HEK293 (cell line): Measurements from ENCODE around the gene ITGAX.
A peak's percentile ranks its signal among the peaks of the same experiment; 100 is the strongest.

ENCODE experiments used
- CTCF ChIA-PET: fragments of 350-600 bp; formaldehyde crosslinking; extraction: SDS; loops from one replicate; lab custom pipeline; 2021; ENCODE audit warnings: antibody characterized with exemption; lab: Yijun Ruan, JAX
- POLR2A ChIA-PET: fragments of 300-600 bp; formaldehyde crosslinking; extraction: SDS; loops from one replicate; lab custom pipeline; 2020; ENCODE audit warnings: antibody characterized with exemption, inconsistent platforms; lab: Yijun Ruan, JAX
- H3K27ac ChIP-seq: fragments of 200-500 bp; sonication (Bioruptor generic); 2 replicates; pipeline ENCODE4 v1.5.1; 2014; ENCODE audit warnings: low read depth, low read length, control low read depth, inconsistent platforms; ENCODE audit errors: extremely low read depth
- H3K36me3 ChIP-seq, 2 experiments: fragments of 200-500 bp in 1 of 2; sonication (Bioruptor generic) in 1 of 2; 1 replicate in 1 of 2; 2 replicates in 1 of 2; pipeline ENCODE4 v1.5.1; 2014 to 2017; ENCODE audit warnings: inconsistent platforms in 2 of 2, low read length in 2 of 2; ENCODE audit not compliant: control insufficient read depth in 2 of 2, insufficient read depth in 1 of 2
- H3K4me1 ChIP-seq: fragments of 200-500 bp; sonication (Bioruptor generic); 2 replicates; pipeline ENCODE4 v1.5.1; 2014; ENCODE audit warnings: mild to moderate bottlenecking, low read length, inconsistent platforms; ENCODE audit not compliant: control insufficient read depth, insufficient read depth
- H3K4me3 ChIP-seq: 2 replicates; pipeline ENCODE4 v1.5.1; 2011; ENCODE audit warnings: low read depth, mild to moderate bottlenecking, control low read depth, low read length, moderate library complexity
- H3K9me3 ChIP-seq: fragments of 200-500 bp; sonication (Bioruptor generic); 2 replicates; pipeline ENCODE4 v1.5.1; 2014; ENCODE audit warnings: low read depth, low read length, inconsistent platforms; ENCODE audit not compliant: control insufficient read depth, insufficient read depth
- KLF10 ChIP-seq: fragments of 450-650 bp; IDR thresholded peaks from 2 replicates; pipeline ENCODE4 v1.5.1; 2018; ENCODE audit warnings: missing biosample characterization, mild to moderate bottlenecking, missing genetic modification characterization
- ZBTB21 ChIP-seq: fragments of 450-650 bp; formaldehyde crosslinking; IDR thresholded peaks from 2 replicates; pipeline ENCODE4 v1.5.1; 2017; ENCODE audit warnings: missing biosample characterization, missing genetic modification characterization
- ZNF211 ChIP-seq: fragments of 450-650 bp; formaldehyde crosslinking; IDR thresholded peaks from 2 replicates; pipeline ENCODE4 v1.5.1; 2016; ENCODE audit warnings: low read depth, missing biosample characterization, missing genetic modification characterization
- ZNF514 ChIP-seq: fragments of 450-650 bp; formaldehyde crosslinking; IDR thresholded peaks from 2 replicates; pipeline ENCODE4 v1.5.1; 2016; ENCODE audit warnings: missing biosample characterization, missing genetic modification characterization
- ZNF521 ChIP-seq: fragments of 450-650 bp; formaldehyde crosslinking; IDR thresholded peaks from 2 replicates; pipeline ENCODE4 v1.5.1; 2017; ENCODE audit warnings: missing biosample characterization, mild to moderate bottlenecking, missing genetic modification characterization
- ZNF549 ChIP-seq: fragments of 450-650 bp; IDR thresholded peaks from 2 replicates; pipeline ENCODE4 v1.5.1; 2018; ENCODE audit warnings: missing biosample characterization, missing genetic modification characterization, mild to moderate bottlenecking, inconsistent platforms, moderate library complexity
- ZNF596 ChIP-seq: fragments of 450-650 bp; IDR thresholded peaks from 2 replicates; pipeline ENCODE4 v1.5.0; 2018; ENCODE audit warnings: missing biosample characterization, mild to moderate bottlenecking, missing genetic modification characterization, moderate library complexity
- ZNF677 ChIP-seq: fragments of 450-650 bp; IDR thresholded peaks from 2 replicates; pipeline ENCODE4 v1.5.0; 2018; ENCODE audit warnings: missing biosample characterization, mild to moderate bottlenecking, missing genetic modification characterization, moderate library complexity
- TF ChIP-seq, protein P1 (sequence below): fragments of 450-650 bp; formaldehyde crosslinking; IDR thresholded peaks from 2 replicates; pipeline ENCODE4 v1.5.1; 2017; ENCODE audit warnings: missing biosample characterization, missing genetic modification characterization
- TF ChIP-seq, protein P2 (sequence below): fragments of 450-650 bp; formaldehyde crosslinking; IDR thresholded peaks from 2 replicates; pipeline ENCODE4 v1.5.1; 2017; ENCODE audit warnings: missing biosample characterization, missing genetic modification characterization
- TF ChIP-seq, protein P3 (sequence below): fragments of 450-650 bp; formaldehyde crosslinking; IDR thresholded peaks from 2 replicates; pipeline ENCODE4 v1.5.1; 2016; ENCODE audit warnings: missing biosample characterization, missing genetic modification characterization
- TF ChIP-seq, protein P4 (sequence below): fragments of 450-650 bp; formaldehyde crosslinking; IDR thresholded peaks from 2 replicates; pipeline ENCODE4 v1.5.1; 2016; ENCODE audit warnings: missing biosample characterization, missing genetic modification characterization
- TF ChIP-seq, protein P5 (sequence below): fragments of 450-650 bp; formaldehyde crosslinking; IDR thresholded peaks from 2 replicates; pipeline ENCODE4 v1.5.1; 2016; ENCODE audit warnings: missing biosample characterization, missing genetic modification characterization
- TF ChIP-seq, protein P6 (sequence below): fragments of 450-650 bp; formaldehyde crosslinking; IDR thresholded peaks from 2 replicates; pipeline ENCODE4 v1.5.1; 2017; ENCODE audit warnings: missing biosample characterization, missing genetic modification characterization
- TF ChIP-seq, protein P7 (sequence below): fragments of 450-650 bp; formaldehyde crosslinking; IDR thresholded peaks from 2 replicates; pipeline ENCODE4 v1.5.1; 2016; ENCODE audit warnings: missing biosample characterization, missing genetic modification characterization

ITGAX gene

DNA sequence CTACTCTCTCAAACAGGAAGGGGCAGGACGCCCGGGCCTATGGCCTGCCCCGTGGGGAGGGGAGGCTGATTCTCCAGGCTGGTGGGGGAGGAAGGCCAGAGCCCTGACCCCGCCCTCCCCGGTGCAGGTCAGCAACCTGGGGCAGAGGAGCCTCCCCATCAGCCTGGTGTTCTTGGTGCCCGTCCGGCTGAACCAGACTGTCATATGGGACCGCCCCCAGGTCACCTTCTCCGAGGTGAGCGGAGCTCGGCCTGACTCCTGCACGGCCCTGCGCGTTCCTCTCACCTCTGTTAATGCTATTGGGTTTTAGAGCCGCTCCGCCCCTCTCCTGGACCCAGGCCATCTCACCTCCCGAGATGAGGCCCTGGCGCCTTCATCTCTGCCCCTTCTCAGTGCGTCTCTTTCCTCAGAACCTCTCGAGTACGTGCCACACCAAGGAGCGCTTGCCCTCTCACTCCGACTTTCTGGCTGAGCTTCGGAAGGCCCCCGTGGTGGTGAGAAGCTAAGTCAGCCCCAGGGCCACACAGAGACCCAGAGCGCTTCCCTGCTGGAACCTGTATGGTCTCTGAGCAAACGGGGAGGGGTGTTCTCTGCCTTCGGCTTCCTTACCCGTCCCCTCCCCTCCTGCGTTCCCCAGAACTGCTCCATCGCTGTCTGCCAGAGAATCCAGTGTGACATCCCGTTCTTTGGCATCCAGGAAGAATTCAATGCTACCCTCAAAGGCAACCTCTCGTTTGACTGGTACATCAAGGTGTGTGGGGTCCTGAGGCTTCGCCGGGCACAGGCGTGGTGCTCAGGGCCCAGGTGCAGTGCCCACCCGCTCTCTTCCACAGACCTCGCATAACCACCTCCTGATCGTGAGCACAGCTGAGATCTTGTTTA is 25.1 kb upstream of the ITGAX start:
- ChIA-PET POLR2A (no interaction called here), CTCF (interaction anchor here (0.7 kb wide), 1 partner anchor 348 kb away, joined by 4 read pairs; no protein-coding TSS in a partner anchor)
- TF ChIP-seq, protein P1, sequence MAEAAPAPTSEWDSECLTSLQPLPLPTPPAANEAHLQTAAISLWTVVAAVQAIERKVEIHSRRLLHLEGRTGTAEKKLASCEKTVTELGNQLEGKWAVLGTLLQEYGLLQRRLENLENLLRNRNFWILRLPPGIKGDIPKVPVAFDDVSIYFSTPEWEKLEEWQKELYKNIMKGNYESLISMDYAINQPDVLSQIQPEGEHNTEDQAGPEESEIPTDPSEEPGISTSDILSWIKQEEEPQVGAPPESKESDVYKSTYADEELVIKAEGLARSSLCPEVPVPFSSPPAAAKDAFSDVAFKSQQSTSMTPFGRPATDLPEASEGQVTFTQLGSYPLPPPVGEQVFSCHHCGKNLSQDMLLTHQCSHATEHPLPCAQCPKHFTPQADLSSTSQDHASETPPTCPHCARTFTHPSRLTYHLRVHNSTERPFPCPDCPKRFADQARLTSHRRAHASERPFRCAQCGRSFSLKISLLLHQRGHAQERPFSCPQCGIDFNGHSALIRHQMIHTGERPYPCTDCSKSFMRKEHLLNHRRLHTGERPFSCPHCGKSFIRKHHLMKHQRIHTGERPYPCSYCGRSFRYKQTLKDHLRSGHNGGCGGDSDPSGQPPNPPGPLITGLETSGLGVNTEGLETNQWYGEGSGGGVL: no peak
- TF ChIP-seq ZNF677 (tag by site-specific recombination): no peak
- no peak for TF ChIP-seq ZNF549 (tag by site-specific recombination)
- Histone ChIP-seq H3K4me1 (no peaks in the 10 kb centered on the region), H3K27ac (no peak overlapping the region), H3K4me3 (no peak overlapping the region), H3K36me3 (no peaks in the 10 kb centered on the region), H3K9me3 (no peaks in the 10 kb centered on the region)

DNA sequence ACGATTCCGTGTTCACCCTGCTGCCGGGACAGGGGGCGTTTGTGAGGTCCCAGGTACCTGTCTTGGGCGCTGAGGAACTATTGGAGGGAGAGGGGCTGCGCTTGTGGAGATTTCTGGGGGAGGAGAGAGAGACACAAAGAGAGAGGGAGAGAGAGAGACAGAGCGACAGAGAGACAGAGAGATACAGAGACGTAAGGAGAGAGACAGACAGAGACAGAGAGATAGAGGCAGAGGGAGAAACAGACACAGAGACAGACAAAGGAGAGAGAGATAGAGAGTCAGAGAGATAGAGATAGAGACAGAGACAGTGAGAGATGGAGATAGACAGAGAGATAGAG is 24.5 kb upstream of the ITGAX start:
- Histone ChIP-seq H3K4me3 (no peak overlapping the region), H3K4me1 (no peaks in the 10 kb centered on the region), H3K27ac (no peak overlapping the region), H3K9me3 (no peaks in the 10 kb centered on the region), H3K36me3 (no peaks in the 10 kb centered on the region)
- ChIA-PET CTCF (interaction anchor here (0.7 kb wide), 1 partner anchor 348 kb away, joined by 4 read pairs; no protein-coding TSS in a partner anchor), POLR2A (no interaction called here)
- TF ChIP-seq ZNF514 (tag by site-specific recombination) (no peak), ZBTB21 (tag by site-specific recombination) (no peak), ZNF521 (tag by site-specific recombination) (no peak), ZNF211 (tag by site-specific recombination) (no peak), ZNF596 (peak; percentile 41; the same call in 1 of the 2 replicates)
- TF ChIP-seq, protein P2, sequence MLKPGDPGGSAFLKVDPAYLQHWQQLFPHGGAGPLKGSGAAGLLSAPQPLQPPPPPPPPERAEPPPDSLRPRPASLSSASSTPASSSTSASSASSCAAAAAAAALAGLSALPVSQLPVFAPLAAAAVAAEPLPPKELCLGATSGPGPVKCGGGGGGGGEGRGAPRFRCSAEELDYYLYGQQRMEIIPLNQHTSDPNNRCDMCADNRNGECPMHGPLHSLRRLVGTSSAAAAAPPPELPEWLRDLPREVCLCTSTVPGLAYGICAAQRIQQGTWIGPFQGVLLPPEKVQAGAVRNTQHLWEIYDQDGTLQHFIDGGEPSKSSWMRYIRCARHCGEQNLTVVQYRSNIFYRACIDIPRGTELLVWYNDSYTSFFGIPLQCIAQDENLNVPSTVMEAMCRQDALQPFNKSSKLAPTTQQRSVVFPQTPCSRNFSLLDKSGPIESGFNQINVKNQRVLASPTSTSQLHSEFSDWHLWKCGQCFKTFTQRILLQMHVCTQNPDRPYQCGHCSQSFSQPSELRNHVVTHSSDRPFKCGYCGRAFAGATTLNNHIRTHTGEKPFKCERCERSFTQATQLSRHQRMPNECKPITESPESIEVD (tag by site-specific recombination): no peak
- TF ChIP-seq, protein P3, sequence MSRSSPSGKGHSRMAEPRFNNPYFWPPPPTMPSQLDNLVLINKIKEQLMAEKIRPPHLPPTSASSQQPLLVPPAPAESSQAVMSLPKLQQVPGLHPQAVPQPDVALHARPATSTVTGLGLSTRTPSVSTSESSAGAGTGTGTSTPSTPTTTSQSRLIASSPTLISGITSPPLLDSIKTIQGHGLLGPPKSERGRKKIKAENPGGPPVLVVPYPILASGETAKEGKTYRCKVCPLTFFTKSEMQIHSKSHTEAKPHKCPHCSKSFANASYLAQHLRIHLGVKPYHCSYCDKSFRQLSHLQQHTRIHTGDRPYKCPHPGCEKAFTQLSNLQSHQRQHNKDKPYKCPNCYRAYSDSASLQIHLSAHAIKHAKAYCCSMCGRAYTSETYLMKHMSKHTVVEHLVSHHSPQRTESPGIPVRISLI (tag by site-specific recombination): no peak

DNA sequence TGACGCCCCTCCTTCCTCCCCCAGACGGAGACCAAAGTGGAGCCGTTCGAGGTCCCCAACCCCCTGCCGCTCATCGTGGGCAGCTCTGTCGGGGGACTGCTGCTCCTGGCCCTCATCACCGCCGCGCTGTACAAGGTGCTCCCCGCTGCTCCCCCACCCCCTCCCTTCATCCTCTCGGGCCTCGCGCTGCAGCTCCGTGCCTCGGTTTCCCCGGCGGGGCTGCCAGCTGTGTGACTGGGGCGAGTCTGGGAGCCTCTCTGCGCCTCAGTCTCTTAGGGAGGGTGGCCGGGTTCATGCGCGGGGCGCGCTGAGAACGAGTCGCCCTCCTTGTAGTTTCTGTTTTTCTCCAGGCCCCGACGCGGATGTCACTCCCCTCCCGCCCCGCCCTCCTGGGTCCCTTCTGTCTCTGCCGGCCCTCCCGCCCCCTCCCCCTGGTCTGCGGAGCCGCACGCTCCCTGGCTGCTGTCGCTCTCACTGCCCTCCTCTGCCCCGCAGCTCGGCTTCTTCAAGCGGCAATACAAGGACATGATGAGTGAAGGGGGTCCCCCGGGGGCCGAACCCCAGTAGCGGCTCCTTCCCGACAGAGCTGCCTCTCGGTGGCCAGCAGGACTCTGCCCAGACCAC is 23.7 kb upstream of the ITGAX start:
- Histone ChIP-seq H3K4me3 (peak overlapping the region; percentile 25), H3K27ac (no peak overlapping the region), H3K4me1 (no peaks in the 10 kb centered on the region), H3K36me3 (no peaks in the 10 kb centered on the region)
- ChIA-PET CTCF (interaction anchor here (0.6 kb wide), 1 partner anchor 379 kb away, joined by 3 read pairs; no protein-coding TSS in a partner anchor), POLR2A (no interaction called here)
- TF ChIP-seq, protein P4, sequence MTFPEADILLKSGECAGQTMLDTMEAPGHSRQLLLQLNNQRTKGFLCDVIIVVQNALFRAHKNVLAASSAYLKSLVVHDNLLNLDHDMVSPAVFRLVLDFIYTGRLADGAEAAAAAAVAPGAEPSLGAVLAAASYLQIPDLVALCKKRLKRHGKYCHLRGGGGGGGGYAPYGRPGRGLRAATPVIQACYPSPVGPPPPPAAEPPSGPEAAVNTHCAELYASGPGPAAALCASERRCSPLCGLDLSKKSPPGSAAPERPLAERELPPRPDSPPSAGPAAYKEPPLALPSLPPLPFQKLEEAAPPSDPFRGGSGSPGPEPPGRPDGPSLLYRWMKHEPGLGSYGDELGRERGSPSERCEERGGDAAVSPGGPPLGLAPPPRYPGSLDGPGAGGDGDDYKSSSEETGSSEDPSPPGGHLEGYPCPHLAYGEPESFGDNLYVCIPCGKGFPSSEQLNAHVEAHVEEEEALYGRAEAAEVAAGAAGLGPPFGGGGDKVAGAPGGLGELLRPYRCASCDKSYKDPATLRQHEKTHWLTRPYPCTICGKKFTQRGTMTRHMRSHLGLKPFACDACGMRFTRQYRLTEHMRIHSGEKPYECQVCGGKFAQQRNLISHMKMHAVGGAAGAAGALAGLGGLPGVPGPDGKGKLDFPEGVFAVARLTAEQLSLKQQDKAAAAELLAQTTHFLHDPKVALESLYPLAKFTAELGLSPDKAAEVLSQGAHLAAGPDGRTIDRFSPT (tag by site-specific recombination): no peak
- TF ChIP-seq, protein P5, sequence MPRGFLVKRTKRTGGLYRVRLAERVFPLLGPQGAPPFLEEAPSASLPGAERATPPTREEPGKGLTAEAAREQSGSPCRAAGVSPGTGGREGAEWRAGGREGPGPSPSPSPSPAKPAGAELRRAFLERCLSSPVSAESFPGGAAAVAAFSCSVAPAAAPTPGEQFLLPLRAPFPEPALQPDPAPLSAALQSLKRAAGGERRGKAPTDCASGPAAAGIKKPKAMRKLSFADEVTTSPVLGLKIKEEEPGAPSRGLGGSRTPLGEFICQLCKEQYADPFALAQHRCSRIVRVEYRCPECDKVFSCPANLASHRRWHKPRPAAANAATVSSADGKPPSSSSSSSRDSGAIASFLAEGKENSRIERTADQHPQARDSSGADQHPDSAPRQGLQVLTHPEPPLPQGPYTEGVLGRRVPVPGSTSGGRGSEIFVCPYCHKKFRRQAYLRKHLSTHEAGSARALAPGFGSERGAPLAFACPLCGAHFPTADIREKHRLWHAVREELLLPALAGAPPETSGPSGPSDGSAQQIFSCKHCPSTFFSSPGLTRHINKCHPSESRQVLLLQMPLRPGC (tag by site-specific recombination): no peak
- TF ChIP-seq KLF10: no peak
- TF ChIP-seq, protein P6, sequence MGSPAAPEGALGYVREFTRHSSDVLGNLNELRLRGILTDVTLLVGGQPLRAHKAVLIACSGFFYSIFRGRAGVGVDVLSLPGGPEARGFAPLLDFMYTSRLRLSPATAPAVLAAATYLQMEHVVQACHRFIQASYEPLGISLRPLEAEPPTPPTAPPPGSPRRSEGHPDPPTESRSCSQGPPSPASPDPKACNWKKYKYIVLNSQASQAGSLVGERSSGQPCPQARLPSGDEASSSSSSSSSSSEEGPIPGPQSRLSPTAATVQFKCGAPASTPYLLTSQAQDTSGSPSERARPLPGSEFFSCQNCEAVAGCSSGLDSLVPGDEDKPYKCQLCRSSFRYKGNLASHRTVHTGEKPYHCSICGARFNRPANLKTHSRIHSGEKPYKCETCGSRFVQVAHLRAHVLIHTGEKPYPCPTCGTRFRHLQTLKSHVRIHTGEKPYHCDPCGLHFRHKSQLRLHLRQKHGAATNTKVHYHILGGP (tag by site-specific recombination): no peak
- TF ChIP-seq, protein P7, sequence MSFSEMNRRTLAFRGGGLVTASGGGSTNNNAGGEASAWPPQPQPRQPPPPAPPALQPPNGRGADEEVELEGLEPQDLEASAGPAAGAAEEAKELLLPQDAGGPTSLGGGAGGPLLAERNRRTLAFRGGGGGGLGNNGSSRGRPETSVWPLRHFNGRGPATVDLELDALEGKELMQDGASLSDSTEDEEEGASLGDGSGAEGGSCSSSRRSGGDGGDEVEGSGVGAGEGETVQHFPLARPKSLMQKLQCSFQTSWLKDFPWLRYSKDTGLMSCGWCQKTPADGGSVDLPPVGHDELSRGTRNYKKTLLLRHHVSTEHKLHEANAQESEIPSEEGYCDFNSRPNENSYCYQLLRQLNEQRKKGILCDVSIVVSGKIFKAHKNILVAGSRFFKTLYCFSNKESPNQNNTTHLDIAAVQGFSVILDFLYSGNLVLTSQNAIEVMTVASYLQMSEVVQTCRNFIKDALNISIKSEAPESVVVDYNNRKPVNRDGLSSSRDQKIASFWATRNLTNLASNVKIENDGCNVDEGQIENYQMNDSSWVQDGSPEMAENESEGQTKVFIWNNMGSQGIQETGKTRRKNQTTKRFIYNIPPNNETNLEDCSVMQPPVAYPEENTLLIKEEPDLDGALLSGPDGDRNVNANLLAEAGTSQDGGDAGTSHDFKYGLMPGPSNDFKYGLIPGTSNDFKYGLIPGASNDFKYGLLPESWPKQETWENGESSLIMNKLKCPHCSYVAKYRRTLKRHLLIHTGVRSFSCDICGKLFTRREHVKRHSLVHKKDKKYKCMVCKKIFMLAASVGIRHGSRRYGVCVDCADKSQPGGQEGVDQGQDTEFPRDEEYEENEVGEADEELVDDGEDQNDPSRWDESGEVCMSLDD (tag by site-specific recombination): 0 out of 2 replicates have a peak, but pooled peaks have one; percentile 15
- TF ChIP-seq, all 188 proteins: peak for 1
- H3K9me3 ChIP-seq: no peaks in the 10 kb centered on the region
